Adrenal gland (tissue), 5 donors: ENCODE measurements around the gene CBARP.

Experiments
- POLR2A ChIP-seq, 2 donors: fragments of 450-650 bp; IDR thresholded peaks; one replicate each; pipeline ENCODE4 v1.6.1; 2017; ENCODE audit warnings: antibody characterized with exemption in 2 of 2, mild to moderate bottlenecking in 2 of 2, moderate library complexity in 1 of 2
- TF ChIP-seq, protein P1 (sequence below), 6 experiments: fragments of 450-650 bp in 4 of 6; fragments of 200-600 bp in 2 of 6; sonication (generic) in 1 of 6; IDR thresholded peaks; 1 replicate in 5 of 6; 2 replicates in 1 of 6; pipeline versions ENCODE4 v1.5.1 to v1.8.0; 2016 to 2021; ENCODE audit warnings: antibody characterized with exemption in 6 of 6, mild to moderate bottlenecking in 2 of 6, moderate library complexity in 1 of 6
- donor health status: DM: no; HTN: no; CAD: no.

- TF ChIP-seq, protein P1, sequence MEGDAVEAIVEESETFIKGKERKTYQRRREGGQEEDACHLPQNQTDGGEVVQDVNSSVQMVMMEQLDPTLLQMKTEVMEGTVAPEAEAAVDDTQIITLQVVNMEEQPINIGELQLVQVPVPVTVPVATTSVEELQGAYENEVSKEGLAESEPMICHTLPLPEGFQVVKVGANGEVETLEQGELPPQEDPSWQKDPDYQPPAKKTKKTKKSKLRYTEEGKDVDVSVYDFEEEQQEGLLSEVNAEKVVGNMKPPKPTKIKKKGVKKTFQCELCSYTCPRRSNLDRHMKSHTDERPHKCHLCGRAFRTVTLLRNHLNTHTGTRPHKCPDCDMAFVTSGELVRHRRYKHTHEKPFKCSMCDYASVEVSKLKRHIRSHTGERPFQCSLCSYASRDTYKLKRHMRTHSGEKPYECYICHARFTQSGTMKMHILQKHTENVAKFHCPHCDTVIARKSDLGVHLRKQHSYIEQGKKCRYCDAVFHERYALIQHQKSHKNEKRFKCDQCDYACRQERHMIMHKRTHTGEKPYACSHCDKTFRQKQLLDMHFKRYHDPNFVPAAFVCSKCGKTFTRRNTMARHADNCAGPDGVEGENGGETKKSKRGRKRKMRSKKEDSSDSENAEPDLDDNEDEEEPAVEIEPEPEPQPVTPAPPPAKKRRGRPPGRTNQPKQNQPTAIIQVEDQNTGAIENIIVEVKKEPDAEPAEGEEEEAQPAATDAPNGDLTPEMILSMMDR (IDR thresholded peaks at IDR 0.05) = no peak
- no peak for TF ChIP-seq POLR2A (IDR thresholded peaks at IDR 0.05)
These were observed 47.4 kb upstream of the CBARP start for GRCh38 chr19:1284979-1285736.
